ENCODE data around the gene NCOA7.
"Not testable (repeated sequence)": the region's sequence is repeated elsewhere in the genome, so short reads cannot be mapped to it uniquely, and the experiment has no call there.

NCOA7 gene

DNA sequence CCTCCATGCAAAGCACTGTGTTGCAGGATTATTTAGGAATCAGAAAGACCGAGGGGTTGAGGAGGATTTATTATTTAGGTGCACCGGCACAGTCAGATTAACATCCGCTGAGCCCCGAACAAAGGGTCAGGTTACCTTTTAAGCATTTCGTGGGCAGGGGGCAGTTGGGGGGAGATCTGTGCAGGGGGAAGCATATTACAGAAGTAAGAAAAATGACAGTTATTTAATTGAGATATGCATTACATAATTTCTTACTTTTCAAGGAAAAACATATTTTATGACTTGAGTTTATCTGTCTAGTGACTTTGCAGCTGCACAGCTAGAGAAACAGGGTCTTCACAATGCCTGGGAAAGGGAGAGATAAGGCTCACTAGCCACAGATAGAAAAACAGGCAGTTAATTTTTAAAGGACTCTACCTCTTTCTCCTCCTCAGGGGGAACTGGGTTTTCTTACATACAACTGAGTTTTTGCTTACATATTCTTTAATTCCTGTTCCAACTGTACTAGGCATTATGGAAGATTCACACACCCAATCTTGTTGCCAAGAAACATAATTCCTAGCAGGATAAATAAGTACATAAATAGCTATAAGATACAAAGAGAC lies 164.1 kb downstream of the NCOA7 start:
- no peak for DNase-seq

- DNase-seq: no peak
These were observed 165.2 kb downstream of the NCOA7 start for GRCh38 chr6:125955973-125956372.

GRCh38 chr6:125956506-125957390 lies 166.0 kb downstream of the NCOA7 start, which contains the start of gene HINT3:
Gene HINT3 (plus strand): TSS chr6:125956770. CDS start chr6:125956978, 208 bp downstream.
- DNase-seq: peak; percentile 97

DNA sequence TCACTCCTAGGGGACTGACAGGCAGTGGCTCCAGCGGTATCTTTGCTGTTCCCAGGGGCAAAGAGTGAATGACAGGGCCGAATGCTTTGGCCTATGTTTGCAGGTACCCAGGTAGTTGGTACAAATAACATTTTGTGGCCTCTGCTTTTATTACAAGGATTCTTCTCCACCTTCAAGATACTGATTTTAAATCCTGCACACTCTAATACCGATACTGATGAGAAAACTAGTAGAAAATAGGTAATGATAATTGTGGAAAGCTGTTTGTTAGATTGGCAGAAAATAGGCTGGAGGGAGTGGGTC lies 166.6 kb downstream of the NCOA7 start:
- DNase-seq: no peak

GRCh38 chr6:125957845-125958244 lies 167.1 kb downstream of the NCOA7 start:
- no peak for DNase-seq

DNA sequence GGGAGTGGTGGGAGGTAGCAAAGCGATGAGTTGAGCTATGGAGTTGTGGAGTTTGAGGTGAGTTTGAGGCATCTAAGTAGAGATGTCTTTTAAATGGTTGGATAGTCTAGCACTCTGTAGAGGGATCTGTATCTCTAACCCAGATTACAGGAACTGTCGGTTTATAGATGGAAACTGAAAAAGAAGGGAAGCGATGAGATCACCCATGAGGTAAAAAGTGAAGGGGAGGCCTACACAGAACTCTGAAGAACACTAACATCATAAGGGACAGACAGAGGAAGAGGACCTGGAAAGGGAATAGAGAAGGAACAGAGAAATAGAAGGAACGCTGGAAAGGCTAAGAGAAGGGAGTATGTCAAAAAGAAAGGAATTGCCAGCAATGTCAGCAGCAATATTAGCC lies 168.3 kb downstream of the NCOA7 start:
- DNase-seq: no peak

DNA sequence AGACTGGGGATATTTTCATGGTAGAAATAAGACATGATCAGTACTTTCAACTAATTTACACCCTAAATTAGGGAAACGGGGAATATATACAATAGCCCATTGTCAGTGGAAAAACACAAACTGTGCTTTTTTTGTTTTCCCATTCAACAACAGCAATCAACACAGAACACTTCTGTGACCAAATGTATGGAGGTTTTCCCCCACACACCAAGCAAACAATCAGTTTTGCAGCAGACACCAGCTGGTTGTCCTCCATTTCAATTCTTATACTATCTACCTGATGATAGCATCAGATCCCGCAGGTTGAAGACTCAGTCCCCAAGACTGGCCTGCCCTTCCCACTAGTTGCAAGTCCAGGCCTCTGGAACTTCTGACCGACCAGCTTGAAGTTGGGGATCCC lies 170.4 kb downstream of the NCOA7 start:
- no peak for DNase-seq

DNA sequence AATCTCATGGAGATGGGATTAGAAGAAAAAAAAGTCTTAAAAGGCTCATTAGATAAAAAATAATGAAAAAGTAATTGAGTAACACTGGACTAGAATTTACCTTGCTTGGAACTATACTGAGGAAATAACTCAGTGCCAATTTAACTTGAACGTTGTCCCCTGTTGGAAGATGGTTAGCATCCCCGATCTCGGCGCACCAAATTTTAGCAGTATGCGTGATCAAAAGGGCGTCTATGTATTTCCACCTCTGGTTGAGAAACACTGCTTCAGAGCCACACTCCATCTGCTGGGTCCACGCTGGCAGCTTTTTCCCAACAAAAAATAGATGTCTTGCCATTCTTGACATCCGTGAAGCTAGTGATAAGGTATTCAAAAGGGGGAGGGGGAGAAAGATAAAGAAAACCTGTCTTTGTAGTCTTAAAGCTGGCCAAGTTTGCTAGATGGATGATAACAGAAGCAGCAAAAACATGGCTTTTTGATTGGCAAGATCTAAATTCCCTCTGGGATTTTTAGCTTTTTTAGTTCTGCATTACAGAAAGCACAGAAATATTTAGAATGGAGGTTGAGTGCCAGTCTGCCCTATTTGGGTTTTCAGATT lies 172.2 kb downstream of the NCOA7 start:
- no peak for DNase-seq

- DNase-seq: no peak
These were observed 173.1 kb downstream of the NCOA7 start for GRCh38 chr6:125963817-125964216.

DNA sequence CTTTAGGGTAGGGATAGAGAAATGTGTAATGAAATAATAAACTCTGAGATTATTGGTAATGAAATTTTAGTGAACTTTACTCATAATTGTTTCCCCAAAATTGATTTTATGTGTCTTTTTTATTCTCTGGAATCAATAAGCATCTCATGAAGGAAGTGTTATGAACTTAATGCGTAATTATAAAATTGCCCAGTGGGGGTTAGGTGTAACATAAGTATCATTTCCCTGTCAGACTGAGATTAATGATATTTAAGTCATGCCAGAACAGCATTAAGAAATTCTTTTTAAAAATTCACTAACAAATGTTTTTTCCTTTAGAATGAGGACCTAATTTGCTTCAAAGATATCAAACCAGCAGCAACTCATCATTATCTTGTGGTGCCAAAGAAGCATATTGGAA lies 175.8 kb downstream of the NCOA7 start:
- DNase-seq: no peak

GRCh38 chr6:125968493-125968892 lies 177.7 kb downstream of the NCOA7 start:
- DNase-seq: no peak

DNA sequence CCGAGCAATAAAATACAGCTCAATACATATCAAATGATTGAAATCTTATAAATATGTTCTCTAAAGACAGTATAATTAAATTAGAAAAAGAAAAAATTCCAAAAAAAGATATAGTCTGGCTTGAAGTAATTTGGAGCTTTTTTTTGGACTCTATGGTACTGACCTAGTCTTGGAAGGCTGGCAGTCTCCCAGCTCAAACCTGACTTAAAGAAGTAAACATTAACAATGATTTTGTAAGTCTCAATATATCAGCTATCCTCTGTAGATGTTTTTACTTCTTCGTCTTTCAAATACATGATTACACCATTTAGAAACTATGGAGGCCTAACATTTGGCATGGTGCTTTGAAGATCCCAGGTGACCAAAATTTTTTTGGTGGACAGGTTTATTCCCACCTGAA lies 180.0 kb downstream of the NCOA7 start:
- DNase-seq: no peak

GRCh38 chr6:125972478-125972877 lies 181.7 kb downstream of the NCOA7 start:
- not testable (repeated sequence) for DNase-seq

GRCh38 chr6:125974214-125974866 lies 183.6 kb downstream of the NCOA7 start:
- DNase-seq: peak; percentile 28

- no peak for DNase-seq
These were observed 188.3 kb downstream of the NCOA7 start for GRCh38 chr6:125979101-125979500.

All from RPMI8226 (cell line).